CD14-positive monocyte (primary cell): ENCODE measurements around the gene SLF2. TPM values are rescaled to one million over a fixed set of nuclear protein-coding genes. Genes with fewer than 3 reads are reported as not detected.

ENCODE experiments used
- DNase-seq, 3 donors: peaks; one replicate each; pipeline ENCODE4 v3.0.0-alpha.2; 2011 to 2022
- H2AFZ ChIP-seq: 2 replicates; pipeline ENCODE4 v1.6.0; 2012; ENCODE audit warnings: mild to moderate bottlenecking, low read depth, low read length, inconsistent platforms; ENCODE audit not compliant: insufficient read depth, poor library complexity, severe bottlenecking
- H3K27ac ChIP-seq, 2 donors: 1 replicate in 1 of 2; 2 replicates in 1 of 2; pipeline ENCODE4 v1.5.1; 2012 to 2013; ENCODE audit warnings: low read length in 2 of 2, control low read depth in 1 of 2, inconsistent platforms in 1 of 2, low read depth in 1 of 2, mild to moderate bottlenecking in 1 of 2
- H3K27me3 ChIP-seq, 2 donors: one replicate each; pipeline versions ENCODE4 v1.6.0 to v1.6.1; 2011 to 2013; ENCODE audit warnings: low read length in 2 of 2; ENCODE audit not compliant: control insufficient read depth in 2 of 2, insufficient read depth in 2 of 2
- H3K36me3 ChIP-seq, 2 donors: replicated peaks in 1 of 2; 1 replicate in 1 of 2; 2 replicates in 1 of 2; pipeline versions ENCODE4 v1.5.1 to v1.6.1; 2012 to 2013; ENCODE audit warnings: low read length in 2 of 2, control low read depth in 1 of 2, inconsistent platforms in 1 of 2, mild to moderate bottlenecking in 1 of 2; ENCODE audit not compliant: insufficient read depth in 2 of 2, control insufficient read depth in 1 of 2
- H3K4me1 ChIP-seq, 2 donors: 1 replicate in 1 of 2; 2 replicates in 1 of 2; pipeline versions ENCODE4 v1.5.1 to v1.6.1; 2012 to 2013; ENCODE audit warnings: low read length in 2 of 2, control low read depth in 1 of 2, inconsistent platforms in 1 of 2, mild to moderate bottlenecking in 1 of 2, moderate library complexity in 1 of 2; ENCODE audit not compliant: insufficient read depth in 2 of 2, control insufficient read depth in 1 of 2
- H3K4me2 ChIP-seq: replicated peaks from 2 replicates; pipeline ENCODE3; 2012; ENCODE audit warnings: low read length, moderate library complexity, mild to moderate bottlenecking; ENCODE audit not compliant: poor library complexity, severe bottlenecking; ENCODE audit errors: extremely low read depth
- H3K4me3 ChIP-seq, 3 experiments: fragments of 200-600 bp in 1 of 3; sonication (generic) in 1 of 3; replicated peaks in 1 of 3; 1 replicate in 2 of 3; 2 replicates in 1 of 3; pipeline ENCODE4 v1.5.1; 2011 to 2013; ENCODE audit warnings: low read length in 3 of 3, mild to moderate bottlenecking in 3 of 3, control low read depth in 2 of 3, low read depth in 2 of 3, inconsistent platforms in 1 of 3, moderate library complexity in 1 of 3
- H3K79me2 ChIP-seq: 2 replicates; pipeline ENCODE4 v1.6.0; 2012; ENCODE audit warnings: mild to moderate bottlenecking, control low read depth, inconsistent platforms, low read length, moderate library complexity; ENCODE audit not compliant: insufficient read depth
- H3K9ac ChIP-seq: 2 replicates; pipeline ENCODE4 v1.6.0; 2017; ENCODE audit warnings: low read length, mild to moderate bottlenecking; ENCODE audit not compliant: insufficient read depth, poor library complexity, severe bottlenecking
- H3K9me3 ChIP-seq, 2 donors: replicated peaks in 1 of 2; 1 replicate in 1 of 2; 2 replicates in 1 of 2; pipeline versions ENCODE4 v1.5.1 to v1.6.1; 2012 to 2013; ENCODE audit warnings: low read length in 2 of 2, control low read depth in 1 of 2; ENCODE audit not compliant: control insufficient read depth in 1 of 2, insufficient read depth in 1 of 2
- H4K20me1 ChIP-seq: 2 replicates; pipeline ENCODE4 v1.6.0; 2012; ENCODE audit warnings: mild to moderate bottlenecking, low read length, control low read depth, moderate library complexity; ENCODE audit not compliant: insufficient read depth
- H3K27ac Mint-ChIP-seq, 7 donors: one replicate each; pipeline ENCODE4 v1.8.0; 2020; ENCODE audit warnings: mild to moderate bottlenecking in 7 of 7, mixed read lengths in 7 of 7, moderate library complexity in 6 of 7, inconsistent platforms in 2 of 7
- H3K27me3 Mint-ChIP-seq, 3 donors: one replicate each; pipeline ENCODE4 v1.8.0; 2021 to 2022; ENCODE audit warnings: low read depth in 3 of 3, mild to moderate bottlenecking in 3 of 3, mixed read lengths in 3 of 3, moderate library complexity in 3 of 3, inconsistent platforms in 1 of 3
- H3K36me3 Mint-ChIP-seq, 2 donors: one replicate each; pipeline ENCODE4 v1.8.0; 2020; ENCODE audit warnings: mixed read lengths in 2 of 2, inconsistent platforms in 1 of 2, mild to moderate bottlenecking in 1 of 2
- H3K4me1 Mint-ChIP-seq: one replicate; pipeline ENCODE4 v1.8.0; 2020; ENCODE audit warnings: mild to moderate bottlenecking, mixed read lengths
- H3K4me3 Mint-ChIP-seq, 2 donors: one replicate each; pipeline ENCODE4 v1.8.0; 2020; ENCODE audit warnings: mild to moderate bottlenecking in 2 of 2, mixed read lengths in 2 of 2, moderate library complexity in 1 of 2
- H3K9me3 Mint-ChIP-seq, 7 donors: one replicate each; pipeline ENCODE4 v1.8.0; 2020 to 2022; ENCODE audit warnings: mixed read lengths in 7 of 7, mild to moderate bottlenecking in 6 of 7, moderate library complexity in 6 of 7, inconsistent platforms in 2 of 7
- CTCF ChIP-seq: fragments of 200-600 bp; IDR thresholded peaks from one replicate; pipeline ENCODE4 v1.8.0; 2022; ENCODE audit warnings: antibody characterized with exemption, mild to moderate bottlenecking
- WGBS: methylation state at CpG from one replicate; pipeline ENCODE4 v1.1.5; 2013; ENCODE audit warnings: missing lambda C conversion rate; ENCODE audit not compliant: insufficient coverage; 5-methylcytosine and 5-hydroxymethylcytosine counted together
- intact Hi-C, 2 donors: fragments of 100-400 bp; cut with micrococcal nuclease; formaldehyde crosslinking; loops; one replicate each; pipeline versions ENCODE4 v1.15.0 to v1.15.1; 2023
- polyA plus RNA-seq, 3 donors: library from polyadenylated mRNA; depleted of rRNA in 1 of 3; unstranded in 2 of 3; stranded (reverse) in 1 of 3; fragments of 300-500 nt in 2 of 3; fragments of >200 nt in 1 of 3; fragmentation: Illumina TruSeq in 2 of 3; gene quantifications; 1 replicate in 2 of 3; 2 replicates in 1 of 3; pipeline ENCODE4 v1.2.3, GENCODE V29; 2012 to 2021

SLF2 gene
- polyA plus RNA-seq, 3 donors, result 5.8 to 11.3 (median 6.4) TPM

GRCh38 chr10:100984672-100985177 is 72.0 kb downstream of the SLF2 start:
- Histone ChIP-seq H3K9ac (no peak overlapping the region), H3K4me1 (peaks cover 16 to 24% of the 10 kb centered on the region in 2 donors), H2AFZ (no peak overlapping the region), H3K9me3 (no peaks in the 10 kb centered on the region), H4K20me1 (no peaks in the 10 kb centered on the region), H3K4me3 (no peak overlapping the region), H3K79me2 (peaks cover 32% of the 10 kb centered on the region), H3K27me3 (no peaks in the 10 kb centered on the region), H3K36me3 (peaks cover 13 to 58% of the 10 kb centered on the region in 2 donors), H3K4me2 (no peak overlapping the region), H3K27ac (no peak overlapping the region)
- H3K4me1 Mint-ChIP-seq, result peaks cover 25% of the 10 kb centered on the region
- no peak for DNase-seq
- peaks cover 0 to 6% (median 4%) of the 10 kb centered on the region in 7 donors for H3K9me3 Mint-ChIP-seq
- intact Hi-C loops, result loop anchor here (5.0 to 10.0 kb wide), 2 partner anchors 70 to 72 kb away; partner anchors contain the start of gene SLF2 (in 2 of the 2)
- 100% methylated on average over 1 of the region's 2 CpGs for WGBS
- peaks cover 0 to 2% (median 0%) of the 10 kb centered on the region in 3 donors for H3K27me3 Mint-ChIP-seq
- no peak overlapping the region for H3K4me3 Mint-ChIP-seq
- TF ChIP-seq CTCF, result no peak
- H3K27ac Mint-ChIP-seq, result no peak overlapping the region
- H3K36me3 Mint-ChIP-seq, result peaks cover 44 to 45% of the 10 kb centered on the region in 2 donors

- no peak overlapping the region for H3K4me2 ChIP-seq
Observed at GRCh38 chr10:100985336-100985735, 72.6 kb downstream of the SLF2 start.

More at GRCh38 chr10:100985336-100985735, 72.6 kb downstream of the SLF2 start:
- no peaks in the 10 kb centered on the region for H3K9me3 ChIP-seq
- no peak overlapping the region for H3K9ac ChIP-seq
- intact Hi-C loops, result loop anchor here (5.0 to 10.0 kb wide), 2 partner anchors 71 to 73 kb away; partner anchors contain the start of gene SLF2 (in 2 of the 2)
- no peak overlapping the region for H2AFZ ChIP-seq
- Mint-ChIP-seq H3K27ac (peak overlapping the region in 1 of 7 donors; percentile 42), H3K4me3 (no peak overlapping the region), H3K27me3 (peaks cover 0 to 2% (median 0%) of the 10 kb centered on the region in 3 donors), H3K4me1 (peaks cover 25% of the 10 kb centered on the region), H3K9me3 (peaks cover 0 to 6% (median 4%) of the 10 kb centered on the region in 7 donors), H3K36me3 (peaks cover 43% of the 10 kb centered on the region in 2 donors)
- TF ChIP-seq CTCF, result no peak
- H3K79me2 ChIP-seq, result peaks cover 32% of the 10 kb centered on the region
- no peaks in the 10 kb centered on the region for H4K20me1 ChIP-seq
- DNase-seq, result no peak
- 83% methylated on average over 2 of the region's 5 CpGs for WGBS
- H3K27me3 ChIP-seq, result no peaks in the 10 kb centered on the region
- H3K27ac ChIP-seq, result no peak overlapping the region
- H3K36me3 ChIP-seq, result peaks cover 15 to 58% of the 10 kb centered on the region in 2 donors
- no peak overlapping the region for H3K4me3 ChIP-seq
- H3K4me1 ChIP-seq, result peaks cover 16 to 24% of the 10 kb centered on the region in 2 donors
